K562 (cell line): Measurements from ENCODE around the gene ZKSCAN5. TPM values are rescaled to one million over a fixed set of nuclear protein-coding genes. Genes with fewer than 3 reads are reported as not detected.

Source experiments
- CUX1 ChIP-seq: fragments of 200-800 bp; sonication (Bioruptor generic); IDR thresholded peaks from 2 replicates; pipeline ENCODE4 v1.6.1; 2016; ENCODE audit warnings: missing genetic modification characterization, missing compliant biosample characterization
- DDX20 ChIP-seq: fragments of 450-650 bp; IDR thresholded peaks from 2 replicates; pipeline ENCODE4 v1.6.1; 2016; ENCODE audit warnings: missing genetic modification characterization, low read depth, mild to moderate bottlenecking, missing compliant biosample characterization, moderate library complexity
- ETS1 ChIP-seq: conservative IDR thresholded peaks from 2 replicates; pipeline ENCODE4 v1.6.1; 2011; ENCODE audit warnings: low read depth, mild to moderate bottlenecking, low read length; ENCODE audit not compliant: control insufficient read depth
- FOXA1 ChIP-seq: fragments of 450-650 bp; IDR thresholded peaks from 2 replicates; pipeline ENCODE4 v1.6.1; 2016; ENCODE audit warnings: mild to moderate bottlenecking, borderline replicate concordance
- ILF3 ChIP-seq: fragments of 450-650 bp; IDR thresholded peaks from 2 replicates; pipeline ENCODE4 v1.6.1; 2018; ENCODE audit warnings: antibody characterized with exemption, mild to moderate bottlenecking, moderate library complexity, borderline replicate concordance
- KDM4B ChIP-seq, 2 experiments: fragments of 450-650 bp in 1 of 2; sonication (generic) in 1 of 2; IDR thresholded peaks; 2 replicates each; pipeline ENCODE4 v1.6.1; 2016 to 2017; ENCODE audit warnings: borderline replicate concordance in 2 of 2, antibody characterized with exemption in 1 of 2, low read depth in 1 of 2, mild to moderate bottlenecking in 1 of 2
- KDM5B ChIP-seq: fragments of 200-600 bp; sonication (generic); IDR thresholded peaks from 2 replicates; pipeline ENCODE4 v1.6.1; 2012; ENCODE audit warnings: low read depth, mild to moderate bottlenecking, moderate library complexity, low read length, control low read depth, inconsistent platforms; ENCODE audit not compliant: insufficient replicate concordance
- RBM14 ChIP-seq: fragments of 200-400 bp; formaldehyde crosslinking; IDR thresholded peaks from 2 replicates; pipeline ENCODE4 v1.6.1; 2018; ENCODE audit warnings: low read depth, mild to moderate bottlenecking, low read length, moderate library complexity, borderline replicate concordance; ENCODE audit not compliant: insufficient read depth
- TEAD2 ChIP-seq: fragments of 450-650 bp; IDR thresholded peaks from 2 replicates; pipeline ENCODE4 v1.6.1; 2016; ENCODE audit warnings: missing genetic modification characterization, control low read depth, missing compliant biosample characterization
- ZNF75A ChIP-seq: fragments of 450-650 bp; formaldehyde crosslinking; IDR thresholded peaks from 2 replicates; pipeline ENCODE4 v1.4.0; 2020; ENCODE audit warnings: mild to moderate bottlenecking
- polyA plus RNA-seq, 8 experiments: library from polyadenylated mRNA; depleted of rRNA in 4 of 8; stranded (reverse) in 5 of 8; unstranded in 3 of 8; fragments of >200 nt; fragmentation: Nextera tagmentation in 2 of 8; fragmentation: Illumina TruSeq in 1 of 8; extraction: Ambion mirVana in 2 of 8; extraction: Trizol in 1 of 8; gene quantifications; 2 replicates each; pipeline versions ENCODE4 v1.2.1 to v1.2.3, GENCODE V29; 2011 to 2014; ENCODE audit warnings: inconsistent platforms in 1 of 8, missing spikeins in 1 of 8
- total RNA-seq, 7 experiments: library from RNA; depleted of rRNA in 6 of 7; stranded (reverse); fragments of >200 nt in 6 of 7; fragmentation: Illumina TruSeq in 2 of 7; extraction: Trizol in 2 of 7; gene quantifications; 2 replicates each; pipeline versions ENCODE4 v1.2.1 to v1.2.3, GENCODE V29; 2011 to 2021; ENCODE audit warnings: low replicate concordance in 1 of 7
- TF ChIP-seq, protein P1 (sequence below): sonication (generic); formaldehyde crosslinking; IDR thresholded peaks from 2 replicates; pipeline ENCODE4 v1.8.0; 2023; ENCODE audit warnings: mild to moderate bottlenecking, missing genetic modification reagents
- TF ChIP-seq, protein P2 (sequence below): sonication (generic); formaldehyde crosslinking; IDR thresholded peaks from 2 replicates; pipeline ENCODE4 v1.8.0; 2022; ENCODE audit warnings: missing genetic modification reagents, mild to moderate bottlenecking, borderline replicate concordance
- TF ChIP-seq, protein P3 (sequence below): fragments of 250-450 bp; sonication (Bioruptor Pico); IDR thresholded peaks from 2 replicates; pipeline ENCODE4 v1.5.1; 2021; ENCODE audit warnings: mild to moderate bottlenecking

Gene ZKSCAN5
- total and polyA plus RNA-seq, 9 of the 15 experiments (the other 6 are each of a cell fraction or from before 2014, with no cell fraction given), result 4.2 to 19.0 (median 15.0) TPM

DNA sequence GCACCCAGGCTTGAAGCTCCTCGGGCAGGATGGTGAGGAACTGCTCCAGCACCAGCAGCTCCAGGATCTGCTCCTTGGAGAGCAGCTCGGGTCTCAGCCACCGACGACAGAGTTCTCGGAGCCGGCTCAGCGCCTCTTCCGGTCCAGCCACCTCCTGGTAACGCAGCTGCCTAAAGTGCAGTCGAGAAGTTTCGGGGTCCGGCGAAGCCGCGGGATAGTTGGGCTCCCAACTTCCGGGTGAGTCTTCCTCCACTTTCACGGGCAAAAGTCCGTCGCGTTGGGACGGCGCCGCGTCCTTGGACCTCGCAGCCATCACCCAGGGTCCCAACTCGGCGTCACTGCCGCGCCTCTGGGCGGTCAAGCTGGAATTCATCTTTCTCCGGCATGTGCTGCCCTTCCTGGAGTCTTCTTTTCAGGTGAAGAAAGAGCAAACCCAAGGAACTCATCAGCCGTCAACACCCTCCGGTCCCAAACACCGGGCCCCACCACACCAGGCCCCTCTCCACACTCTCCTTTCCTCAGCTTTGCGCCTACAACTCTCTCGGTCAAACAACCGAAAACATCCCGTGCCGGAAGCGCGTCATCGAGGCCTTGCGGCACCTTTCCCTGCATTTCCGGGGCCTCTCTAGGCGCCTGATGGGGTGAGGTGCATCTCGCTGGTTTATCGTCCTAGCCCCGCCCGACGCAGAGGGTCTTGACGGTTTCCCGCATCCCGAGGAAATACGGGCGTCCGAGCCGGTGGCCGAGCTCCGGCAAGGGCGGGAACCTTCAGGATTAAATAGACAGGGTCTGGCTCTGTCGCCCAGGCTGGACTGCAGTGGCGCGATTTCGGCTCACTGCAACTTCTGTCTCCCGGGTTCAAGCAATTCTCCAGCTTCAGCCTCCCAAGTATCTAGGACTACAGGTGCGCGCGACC lies 4.5 kb upstream of the ZKSCAN5 start, which contains the start of gene ZNF394 (continued):
- TF ChIP-seq, protein P1, sequence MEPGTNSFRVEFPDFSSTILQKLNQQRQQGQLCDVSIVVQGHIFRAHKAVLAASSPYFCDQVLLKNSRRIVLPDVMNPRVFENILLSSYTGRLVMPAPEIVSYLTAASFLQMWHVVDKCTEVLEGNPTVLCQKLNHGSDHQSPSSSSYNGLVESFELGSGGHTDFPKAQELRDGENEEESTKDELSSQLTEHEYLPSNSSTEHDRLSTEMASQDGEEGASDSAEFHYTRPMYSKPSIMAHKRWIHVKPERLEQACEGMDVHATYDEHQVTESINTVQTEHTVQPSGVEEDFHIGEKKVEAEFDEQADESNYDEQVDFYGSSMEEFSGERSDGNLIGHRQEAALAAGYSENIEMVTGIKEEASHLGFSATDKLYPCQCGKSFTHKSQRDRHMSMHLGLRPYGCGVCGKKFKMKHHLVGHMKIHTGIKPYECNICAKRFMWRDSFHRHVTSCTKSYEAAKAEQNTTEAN (CRISPR knock-in tag), result no peak
- TF ChIP-seq ILF3, result no peak
- no peak for TF ChIP-seq FOXA1
- TF ChIP-seq KDM4B (IDR thresholded peaks at IDR 0.05; ENCODE audit: borderline replicate concordance in 2 of 2, low read depth in 1 of 2), result peak in 1 of 2 experiments; percentile 96; a peak in 2 of 4 replicates
- no peak for TF ChIP-seq CUX1 (CRISPR knock-in tag)
- TF ChIP-seq TEAD2, result no peak
- peak; percentile 19; the same call in 1 of the 2 replicates for TF ChIP-seq ETS1
- no peak for TF ChIP-seq DDX20 (tag)
- no peak for TF ChIP-seq ZNF75A (CRISPR knock-in tag)
- TF ChIP-seq, protein P2, sequence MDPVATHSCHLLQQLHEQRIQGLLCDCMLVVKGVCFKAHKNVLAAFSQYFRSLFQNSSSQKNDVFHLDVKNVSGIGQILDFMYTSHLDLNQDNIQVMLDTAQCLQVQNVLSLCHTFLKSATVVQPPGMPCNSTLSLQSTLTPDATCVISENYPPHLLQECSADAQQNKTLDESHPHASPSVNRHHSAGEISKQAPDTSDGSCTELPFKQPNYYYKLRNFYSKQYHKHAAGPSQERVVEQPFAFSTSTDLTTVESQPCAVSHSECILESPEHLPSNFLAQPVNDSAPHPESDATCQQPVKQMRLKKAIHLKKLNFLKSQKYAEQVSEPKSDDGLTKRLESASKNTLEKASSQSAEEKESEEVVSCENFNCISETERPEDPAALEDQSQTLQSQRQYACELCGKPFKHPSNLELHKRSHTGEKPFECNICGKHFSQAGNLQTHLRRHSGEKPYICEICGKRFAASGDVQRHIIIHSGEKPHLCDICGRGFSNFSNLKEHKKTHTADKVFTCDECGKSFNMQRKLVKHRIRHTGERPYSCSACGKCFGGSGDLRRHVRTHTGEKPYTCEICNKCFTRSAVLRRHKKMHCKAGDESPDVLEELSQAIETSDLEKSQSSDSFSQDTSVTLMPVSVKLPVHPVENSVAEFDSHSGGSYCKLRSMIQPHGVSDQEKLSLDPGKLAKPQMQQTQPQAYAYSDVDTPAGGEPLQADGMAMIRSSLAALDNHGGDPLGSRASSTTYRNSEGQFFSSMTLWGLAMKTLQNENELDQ (CRISPR knock-in tag), result no peak
- TF ChIP-seq, protein P3, sequence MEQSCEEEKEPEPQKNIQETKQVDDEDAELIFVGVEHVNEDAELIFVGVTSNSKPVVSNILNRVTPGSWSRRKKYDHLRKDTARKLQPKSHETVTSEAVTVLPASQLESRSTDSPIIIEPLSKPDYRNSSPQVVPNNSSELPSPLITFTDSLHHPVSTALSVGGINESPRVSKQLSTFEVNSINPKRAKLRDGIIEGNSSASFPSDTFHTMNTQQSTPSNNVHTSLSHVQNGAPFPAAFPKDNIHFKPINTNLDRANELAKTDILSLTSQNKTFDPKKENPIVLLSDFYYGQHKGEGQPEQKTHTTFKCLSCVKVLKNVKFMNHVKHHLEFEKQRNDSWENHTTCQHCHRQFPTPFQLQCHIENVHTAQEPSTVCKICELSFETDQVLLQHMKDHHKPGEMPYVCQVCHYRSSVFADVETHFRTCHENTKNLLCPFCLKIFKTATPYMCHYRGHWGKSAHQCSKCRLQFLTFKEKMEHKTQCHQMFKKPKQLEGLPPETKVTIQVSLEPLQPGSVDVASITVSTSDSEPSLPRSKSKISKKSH (CRISPR knock-in tag), result no peak
- TF ChIP-seq RBM14, result no peak
- peak; percentile 75 for TF ChIP-seq KDM5B
